ENCODE measurements around the gene IFNLR1. TPM values are rescaled to one million over a fixed set of nuclear protein-coding genes. Genes with fewer than 3 reads are reported as not detected.

IFNLR1 gene
- total and polyA plus RNA-seq, 2 of the 8 experiments (the other 6 are each of a cell fraction or from before 2014, with no cell fraction given): 6.8 to 10.1 TPM

DNA sequence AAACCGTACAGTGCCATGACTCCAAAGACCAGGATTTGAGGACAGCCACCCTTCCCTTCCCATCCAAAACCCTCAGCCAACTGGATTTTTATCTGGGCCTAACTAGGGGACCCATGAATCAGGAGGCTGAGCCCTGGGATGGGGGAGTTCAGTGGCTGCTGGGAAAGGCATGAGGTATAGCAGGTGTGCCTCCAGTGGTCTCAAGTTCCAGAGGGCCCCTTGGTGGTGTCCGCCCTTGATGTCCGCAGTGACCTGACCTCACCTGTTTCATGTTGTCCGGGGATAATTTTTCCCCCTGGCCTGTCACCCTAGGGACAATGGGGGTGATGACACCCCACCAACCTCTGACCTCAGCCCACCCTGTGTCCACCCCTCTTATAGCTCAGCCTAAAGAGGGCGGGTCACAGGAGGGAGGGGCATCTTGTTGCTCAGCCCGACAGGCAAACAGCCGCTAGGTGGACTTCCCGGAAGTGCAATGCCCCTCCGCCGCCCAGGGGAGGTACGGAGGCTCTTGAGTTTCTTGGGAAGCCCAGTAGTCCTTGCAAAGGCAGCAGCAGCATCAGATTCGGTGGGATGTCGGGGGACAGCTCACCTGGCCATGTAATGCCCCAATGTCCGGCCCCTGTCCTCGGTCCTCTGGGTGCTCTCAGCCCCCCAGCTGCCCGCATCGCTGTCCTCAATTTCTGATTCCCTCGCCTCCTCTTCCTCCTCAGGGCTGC is 30.4 kb downstream of the IFNLR1 start:
- no peak overlapping the region for H3K4me3 ChIP-seq (ENCODE audit: extremely low read depth in 1 of 4, insufficient read depth in 2 of 4, low read depth in 3 of 4, low read length in 4 of 4)
- peaks cover 3 to 16% (median 10%) of the 10 kb centered on the region in 4 experiments for H3K4me1 ChIP-seq (replicated peaks in 1 of 4; ENCODE audit: control insufficient read depth in 3 of 4, insufficient read depth in 4 of 4, low read length in 3 of 4)
- H3K4ac ChIP-seq (replicated peaks; ENCODE audit: insufficient read length, low read depth, low read length): no peak overlapping the region
- no peaks in the 10 kb centered on the region for H3K23me2 ChIP-seq (ENCODE audit: low read depth, low read length)
- H2BK12ac ChIP-seq (ENCODE audit: low read depth, low read length): no peak overlapping the region
- H4K20me1 ChIP-seq (replicated peaks in 1 of 2; ENCODE audit: control insufficient read depth in 1 of 2, insufficient read depth in 2 of 2, low read length in 2 of 2): peaks cover 0 to 10% of the 10 kb centered on the region in 2 experiments
- no peaks in the 10 kb centered on the region for H3K27me3 ChIP-seq (replicated peaks in 1 of 4; ENCODE audit: control insufficient read depth in 3 of 4, extremely low read depth in 1 of 4, insufficient read depth in 3 of 4, low read length in 3 of 4)
- no peak overlapping the region for H3K18ac ChIP-seq (ENCODE audit: extremely low read depth, low read length)
- no peak overlapping the region for H2BK15ac ChIP-seq (ENCODE audit: low read length)
- no peak overlapping the region for H3K23ac ChIP-seq (ENCODE audit: insufficient read length)
- no peak overlapping the region for H3K9ac ChIP-seq (replicated peaks in 1 of 4; ENCODE audit: extremely low read depth in 1 of 4, low read depth in 3 of 4, low read length in 3 of 4)
- FAIRE-seq: no peak
- no peak for DNase-seq (ENCODE audit: low read depth in 1 of 2, low spot score in 2 of 2)
- H3K9me3 ChIP-seq (ENCODE audit: insufficient read depth in 2 of 2, low read depth in 1 of 2, low read length in 1 of 2): no peaks in the 10 kb centered on the region
- no peak overlapping the region for H4K91ac ChIP-seq (replicated peaks; ENCODE audit: insufficient read length, low read length)
- no peak overlapping the region for H3K27ac ChIP-seq (ENCODE audit: low read depth, low read length)
- no peak overlapping the region; the same call in 1 of the 2 replicates for H4K8ac ChIP-seq (ENCODE audit: extremely low read depth, insufficient read depth, low read length)
- H2BK20ac ChIP-seq (ENCODE audit: low read length): no peak overlapping the region
- H2AK5ac ChIP-seq (ENCODE audit: low read depth, low read length): no peak overlapping the region
- no peaks in the 10 kb centered on the region for H3K79me1 ChIP-seq (ENCODE audit: low read depth, low read length)
- H4K5ac ChIP-seq (ENCODE audit: insufficient read length, low read depth, low read length): no peak overlapping the region
- ChIA-PET POLR2A (ENCODE audit: partially characterized antibody) (interaction anchor here (1.8 to 7.2 kb wide), 3 partner anchors 23 to 31 kb away, joined by 4 to 82 read pairs (median 6); partner anchors contain the start of gene IFNLR1), CTCF (ENCODE audit: partially characterized antibody) (interaction anchor here (0.6 to 10.9 kb wide), 13 partner anchors 9 to 165 kb away, joined by 3 to 85 read pairs (median 7); partner anchors contain the start of genes IFNLR1 and IL22RA1)
- WGBS, 2 experiments (ENCODE audit: extremely low coverage in 1 of 2, insufficient coverage in 1 of 2, insufficient read length in 1 of 2, insufficient replicate concordance in 2 of 2, low coverage in 1 of 2, low lambda C conversion rate in 2 of 2, missing lambda C conversion rate in 1 of 2): 91% methylated on average over 18 of the region's 18 CpGs; no CpG with 5 or more reads in 1 of the 2 experiments
- no peak overlapping the region for H3K14ac ChIP-seq (ENCODE audit: insufficient read length)
- H3K79me2 ChIP-seq (ENCODE audit: control insufficient read depth in 1 of 2, insufficient read depth in 2 of 2, low read length in 2 of 2): peaks cover 0 to 6% of the 10 kb centered on the region in 2 experiments; a peak in 1 of 4 replicates
- H3K4me2 ChIP-seq (ENCODE audit: insufficient read depth in 1 of 2, low read depth in 2 of 2, low read length in 2 of 2): no peak overlapping the region
- H2AFZ ChIP-seq (ENCODE audit: low read length): no peak overlapping the region
- no peak overlapping the region for H2BK120ac ChIP-seq (replicated peaks; ENCODE audit: low read depth, low read length)
- peaks cover 4 to 24% (median 10%) of the 10 kb centered on the region in 4 experiments; a peak in 6 of 8 replicates for H3K36me3 ChIP-seq (ENCODE audit: control insufficient read depth in 2 of 4, insufficient read depth in 4 of 4, low read length in 3 of 4)
- no peak overlapping the region for H2BK5ac ChIP-seq (ENCODE audit: low read depth, low read length)
- H3K56ac ChIP-seq (replicated peaks; ENCODE audit: insufficient read length, low read depth, low read length): no peak overlapping the region
- TF ChIP-seq SP1 (IDR thresholded peaks at IDR 0.05; ENCODE audit: low read depth, low read length) (no peak), RAD21 (IDR thresholded peaks at IDR 0.05 in 1 of 2, conservative IDR thresholded peaks at IDR 0.05 in 1 of 2; ENCODE audit: low read depth in 2 of 2, low read length in 2 of 2) (no peak), HDAC2 (IDR thresholded peaks at IDR 0.05; ENCODE audit: borderline replicate concordance in 1 of 2, low read depth in 2 of 2, low read length in 2 of 2) (no peak), HDAC6 (IDR thresholded peaks at IDR 0.05; ENCODE audit: low read depth, low read length) (no peak), SIN3A (conservative IDR thresholded peaks at IDR 0.05 in 1 of 2, IDR thresholded peaks at IDR 0.05 in 1 of 2; ENCODE audit: low read depth in 1 of 2, low read length in 2 of 2) (no peak), TCF12 (IDR thresholded peaks at IDR 0.05; ENCODE audit: low read depth, low read length) (no peak), CEBPB (IDR thresholded peaks at IDR 0.05; ENCODE audit: low read depth, low read length) (no peak), RXRA (IDR thresholded peaks at IDR 0.05; ENCODE audit: insufficient read depth, low read depth, low read length) (no peak), SUZ12 (IDR thresholded peaks at IDR 0.05; ENCODE audit: low read length) (no peak), GABPA (IDR thresholded peaks at IDR 0.05; ENCODE audit: borderline replicate concordance, insufficient read depth, low read length) (no peak)
- TF ChIP-seq, protein P1, sequence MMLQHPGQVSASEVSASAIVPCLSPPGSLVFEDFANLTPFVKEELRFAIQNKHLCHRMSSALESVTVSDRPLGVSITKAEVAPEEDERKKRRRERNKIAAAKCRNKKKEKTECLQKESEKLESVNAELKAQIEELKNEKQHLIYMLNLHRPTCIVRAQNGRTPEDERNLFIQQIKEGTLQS (IDR thresholded peaks at IDR 0.05; ENCODE audit: insufficient read depth, low read depth, low read length): no peak

All from H1 (cell line).